ENCODE results near the gene ZSCAN5A.
"Not testable (repeated sequence)": the region's sequence is repeated elsewhere in the genome, so short reads cannot be mapped to it uniquely, and the experiment has no call there.

The ZSCAN5A gene

DNA sequence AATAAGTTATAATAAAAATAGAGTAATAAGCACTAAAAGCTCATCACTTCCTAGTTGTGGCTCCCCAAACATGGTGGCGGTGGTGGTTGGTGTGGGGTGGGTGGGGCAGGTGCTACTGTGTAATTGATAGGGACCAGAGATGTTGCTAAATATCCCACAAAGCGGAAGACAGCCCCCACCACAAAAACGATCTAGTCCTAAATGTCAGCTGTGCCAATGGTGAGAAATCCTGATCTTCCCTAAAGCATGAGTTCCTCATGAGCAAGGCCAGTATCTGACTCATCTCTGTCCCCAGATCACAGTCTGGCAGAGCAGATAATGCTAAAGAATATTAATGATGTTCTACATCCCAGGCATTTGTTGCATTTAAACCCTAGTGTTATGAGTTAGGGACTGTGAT lies 44.0 kb downstream of the ZSCAN5A start:
- peak; percentile 87 to 96 for DNase-seq

DNA sequence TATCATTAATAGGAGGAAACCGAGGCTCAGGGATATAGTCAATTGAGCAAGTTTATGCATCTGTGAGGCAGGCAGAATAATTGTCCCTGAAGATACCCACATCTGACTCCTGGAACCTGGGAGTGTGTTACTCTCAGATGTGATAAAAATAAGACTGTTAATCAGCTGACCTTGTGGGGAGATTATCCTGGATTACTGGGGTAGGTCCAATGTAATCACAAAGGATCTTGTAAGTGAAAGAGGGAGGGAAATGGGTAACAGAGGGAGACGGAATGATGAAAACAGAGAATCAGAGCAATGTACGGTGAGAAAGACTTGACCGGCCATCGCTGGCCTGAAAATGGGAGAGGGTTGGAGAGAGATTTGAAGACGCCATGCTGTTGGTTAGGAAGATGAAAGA lies 45.3 kb downstream of the ZSCAN5A start:
- DNase-seq, result no peak

DNA sequence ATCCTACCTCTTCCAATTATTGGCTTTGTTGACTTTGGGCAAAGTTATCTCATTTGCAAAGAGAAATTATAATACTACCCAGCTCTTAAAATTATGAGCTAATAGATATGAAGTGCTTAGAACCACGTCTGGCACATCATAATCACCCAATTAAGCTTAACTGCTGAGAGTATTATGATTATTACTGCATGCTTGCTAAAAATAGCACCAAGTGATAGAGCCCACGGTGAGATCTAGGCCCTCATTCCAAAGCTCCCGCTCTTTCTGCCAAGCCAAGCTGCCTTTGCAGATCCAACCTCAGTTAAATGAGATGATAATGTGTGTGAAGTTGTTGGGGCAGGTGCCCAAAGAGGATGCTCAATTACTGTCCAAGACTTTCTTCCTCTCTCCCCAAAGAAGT lies 48.6 kb downstream of the ZSCAN5A start:
- DNase-seq, result no peak

DNA sequence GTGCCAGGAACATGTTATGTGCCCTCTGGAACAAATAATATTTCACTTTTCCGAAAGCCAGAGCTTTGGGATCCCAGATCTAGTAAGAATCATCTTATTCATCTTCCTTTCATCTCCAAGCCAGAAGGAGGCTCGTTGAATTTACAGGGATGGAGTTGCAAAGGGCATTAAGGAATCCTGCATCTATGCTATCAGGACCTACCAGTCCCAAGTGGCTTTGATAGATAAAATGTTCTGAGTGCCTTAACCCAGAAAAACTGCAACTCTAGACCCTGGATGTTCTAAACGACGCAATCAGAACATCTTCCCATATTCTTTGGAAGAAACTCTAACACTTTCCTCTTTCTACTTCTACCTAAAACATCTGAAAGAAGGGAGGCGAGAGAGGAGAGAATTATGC lies 51.3 kb downstream of the ZSCAN5A start:
- DNase-seq, result no peak

DNA sequence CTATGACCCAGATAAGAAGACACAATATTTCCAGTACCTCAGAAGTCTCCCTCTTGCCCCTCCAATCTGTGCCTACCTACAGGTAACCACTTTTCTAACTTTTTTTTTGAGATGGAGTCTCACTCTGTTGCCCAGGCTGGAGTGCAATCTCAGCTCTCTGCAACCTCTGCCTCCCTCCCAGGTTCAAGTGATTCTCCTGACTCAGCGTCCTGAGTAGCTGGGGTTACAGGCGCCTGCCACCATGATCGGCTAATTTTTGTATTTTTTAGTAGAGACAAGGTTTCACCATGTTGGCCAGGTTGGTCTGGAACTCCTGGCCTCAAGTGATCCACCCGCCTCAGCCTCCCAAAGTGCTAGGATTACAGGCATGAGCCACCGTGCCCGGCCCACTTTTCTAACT lies 52.7 kb downstream of the ZSCAN5A start:
- DNase-seq, result not testable (repeated sequence)

DNA sequence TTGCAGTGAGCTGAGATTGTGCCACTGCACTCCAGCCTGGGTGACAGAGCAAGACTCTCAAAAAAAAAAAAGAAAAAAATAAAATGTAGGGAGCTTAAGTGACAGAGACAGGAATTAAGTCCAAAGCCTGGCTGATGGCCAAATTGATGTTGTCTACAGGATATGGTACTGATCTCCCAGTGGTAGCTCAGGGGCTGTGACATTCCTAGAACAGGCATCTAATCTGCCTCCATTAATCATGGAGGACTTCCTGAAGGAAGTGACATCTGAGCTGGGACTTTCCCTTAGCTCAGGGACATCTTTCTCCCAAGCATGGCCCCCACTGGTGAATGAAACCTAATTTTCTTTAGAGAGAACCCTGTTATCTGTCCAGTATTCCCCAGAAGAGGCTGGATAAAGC lies 53.5 kb downstream of the ZSCAN5A start:
- DNase-seq, result peak in 1 of 2 donors; percentile 5

DNA sequence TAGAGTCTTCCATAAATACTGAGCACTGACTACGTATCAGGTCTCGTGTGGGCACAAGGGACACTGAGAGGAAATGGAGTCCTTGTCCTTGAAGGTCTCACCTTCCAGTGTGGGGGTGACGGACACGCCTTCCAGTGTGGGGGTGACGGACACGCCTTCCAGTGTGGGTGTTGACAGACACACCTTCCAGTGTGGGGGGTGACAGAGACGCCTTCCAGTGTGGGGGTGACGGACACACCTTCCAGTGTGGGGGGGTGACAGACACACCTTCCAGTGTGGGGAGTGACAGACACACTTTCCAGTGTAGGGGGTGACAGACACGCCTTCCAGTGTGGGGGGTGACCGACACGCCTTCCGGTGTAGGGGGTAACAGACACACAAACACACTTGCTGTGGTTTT lies 56.4 kb downstream of the ZSCAN5A start:
- no peak for DNase-seq

DNA sequence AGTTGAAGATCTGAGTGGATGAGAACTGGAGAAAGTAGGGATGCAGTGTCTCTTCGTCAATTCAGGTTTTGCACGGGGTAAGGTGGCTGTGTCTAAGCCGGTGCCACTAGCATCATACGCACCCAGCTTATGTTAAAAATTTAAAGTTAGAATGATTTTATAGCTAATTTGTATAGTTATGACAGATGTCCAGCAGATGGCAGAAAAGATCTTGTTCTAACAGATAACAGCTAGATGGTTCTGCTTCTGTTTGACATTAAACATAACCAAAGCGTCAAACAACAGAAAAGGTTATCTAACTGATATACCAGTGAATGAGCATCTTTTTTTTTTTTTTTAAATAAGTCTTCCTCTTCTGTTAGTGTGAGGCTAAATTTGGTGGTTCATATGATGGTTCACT lies 60.9 kb downstream of the ZSCAN5A start:
- peak; percentile 58 to 84 for DNase-seq

DNA sequence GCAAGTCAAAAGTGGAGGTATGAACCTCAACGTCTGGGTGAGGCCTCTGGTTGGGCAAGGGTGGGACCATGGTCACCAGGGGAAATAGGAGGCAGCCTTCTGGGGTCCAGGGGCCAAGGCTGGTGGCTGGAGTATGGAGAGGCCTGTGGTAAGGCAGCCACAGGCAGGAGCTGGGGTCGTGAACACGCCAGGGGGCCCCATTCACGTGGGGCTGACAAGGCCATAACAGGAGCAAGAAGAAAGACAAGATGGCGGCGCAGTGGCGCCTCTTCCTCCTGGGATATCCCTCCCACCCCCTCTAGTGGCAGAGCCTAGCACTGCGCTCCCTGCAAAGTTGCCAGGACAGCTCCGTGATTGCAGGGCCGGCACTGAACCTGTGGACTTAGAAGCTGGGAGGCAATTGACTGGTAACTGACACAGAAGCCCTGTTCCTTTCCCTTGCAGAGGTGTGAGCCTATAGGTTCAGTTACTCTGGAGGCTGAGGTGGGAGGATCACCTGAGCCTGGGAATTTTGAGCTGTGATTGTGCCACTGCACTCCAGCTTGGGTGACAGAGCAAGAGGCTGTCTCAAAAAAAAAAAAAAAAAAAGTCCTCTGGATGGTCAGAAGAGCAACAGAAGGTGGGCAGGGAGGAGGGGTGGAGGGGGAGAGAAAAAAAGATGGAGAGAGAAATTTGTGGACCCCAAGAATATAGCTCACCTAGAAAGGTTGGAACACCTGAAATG lies 61.8 kb downstream of the ZSCAN5A start:
- peak; percentile 49 to 92 for DNase-seq

DNA sequence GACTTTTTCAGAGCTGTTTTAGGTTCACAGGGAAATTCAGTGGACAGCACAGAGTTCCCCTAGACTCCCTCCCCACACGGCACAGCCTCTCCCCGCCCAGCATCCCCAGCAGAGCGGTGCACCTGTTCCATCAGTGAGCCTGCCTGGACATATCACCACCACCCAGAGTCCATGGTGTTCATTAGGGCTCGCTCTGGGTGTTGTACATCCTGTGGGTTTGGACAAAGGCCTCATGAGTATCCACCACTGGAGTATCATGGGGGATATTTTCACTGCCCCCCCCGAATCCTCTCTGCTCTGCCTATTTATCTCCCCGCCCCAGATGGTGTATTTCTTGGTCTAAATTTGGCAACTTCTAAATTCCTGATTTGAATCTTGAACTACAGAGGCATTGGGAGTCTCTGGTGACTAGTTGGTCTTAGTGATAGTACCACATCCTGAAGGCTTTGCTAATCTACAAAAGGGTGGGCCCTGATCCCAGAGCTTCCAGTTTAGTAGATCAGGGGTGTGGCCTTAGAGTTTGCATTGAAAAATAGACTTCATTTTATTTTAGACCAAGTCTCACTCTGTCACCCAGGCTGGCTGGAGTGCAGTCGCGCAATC lies 65.8 kb downstream of the ZSCAN5A start:
- DNase-seq, result not testable (repeated sequence)

DNA sequence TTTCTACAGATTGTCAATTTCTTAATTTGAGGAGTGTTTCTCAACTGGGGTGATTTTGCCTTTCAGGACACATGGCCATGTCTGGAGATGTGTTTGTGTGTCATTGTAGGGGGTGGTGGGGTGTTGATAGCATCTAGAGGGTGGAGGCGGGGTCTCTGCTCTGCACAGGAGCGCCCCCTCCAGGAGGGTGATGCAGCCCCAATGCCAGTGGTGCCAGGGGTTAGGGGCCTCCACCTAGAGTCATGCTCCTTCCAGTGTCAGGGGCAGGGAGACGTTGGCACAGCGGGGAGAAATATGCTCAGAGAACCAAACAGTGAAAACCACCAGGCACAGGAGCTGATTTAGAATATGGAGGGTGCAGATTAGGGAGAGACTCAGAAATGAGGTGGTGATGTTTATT lies 68.9 kb downstream of the ZSCAN5A start:
- DNase-seq, result not testable (repeated sequence)

DNA sequence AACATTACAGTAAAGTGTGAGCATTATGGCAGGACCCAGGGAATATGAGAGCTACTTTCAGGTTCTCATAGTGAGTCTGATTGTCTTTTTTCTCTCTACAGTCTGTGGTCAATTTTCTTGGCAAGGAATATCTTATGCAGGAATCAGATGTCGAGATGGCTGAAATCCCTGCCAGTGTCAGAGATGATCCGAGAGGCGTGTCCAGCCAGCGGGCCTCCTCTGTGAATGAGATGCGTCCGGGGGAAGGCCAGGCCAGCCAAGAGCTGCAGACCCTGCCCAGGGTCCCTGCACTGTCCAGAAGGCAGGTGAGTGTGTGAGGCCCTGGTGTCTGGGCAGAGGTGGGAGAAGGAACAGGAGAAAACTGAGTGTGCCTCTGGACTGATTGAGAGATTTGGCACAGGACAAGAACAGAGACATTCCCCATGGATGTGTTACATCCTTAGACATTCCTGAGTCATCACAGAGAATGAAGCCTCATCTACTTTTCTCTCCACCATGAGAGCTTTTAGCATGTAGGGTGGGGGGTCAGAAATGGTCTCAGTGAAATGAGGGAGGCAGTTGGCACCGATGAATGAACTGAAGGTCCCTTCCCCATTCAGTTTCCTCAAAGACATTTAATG lies 69.4 kb downstream of the ZSCAN5A start:
- DNase-seq, result no peak

DNA sequence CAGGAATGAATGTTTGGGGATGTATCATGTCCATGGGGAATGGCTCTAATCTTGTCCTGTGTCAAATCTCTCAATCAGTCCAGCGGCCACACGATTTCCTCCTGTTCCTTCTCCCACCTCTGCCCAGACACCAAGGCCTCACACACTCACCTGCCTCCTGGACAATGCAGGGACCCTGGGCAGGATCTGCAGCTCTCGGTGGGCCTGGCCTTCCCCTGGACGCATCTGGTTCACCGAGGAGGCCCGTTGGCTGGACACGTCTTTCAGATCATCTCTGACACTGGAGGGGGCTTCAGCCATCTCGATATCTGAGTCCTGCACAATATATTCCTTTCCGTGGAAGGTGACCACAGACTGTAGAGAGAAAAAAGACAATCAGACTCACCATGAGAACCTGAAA lies 91.2 kb downstream of the ZSCAN5A start:
- no peak for DNase-seq

DNA sequence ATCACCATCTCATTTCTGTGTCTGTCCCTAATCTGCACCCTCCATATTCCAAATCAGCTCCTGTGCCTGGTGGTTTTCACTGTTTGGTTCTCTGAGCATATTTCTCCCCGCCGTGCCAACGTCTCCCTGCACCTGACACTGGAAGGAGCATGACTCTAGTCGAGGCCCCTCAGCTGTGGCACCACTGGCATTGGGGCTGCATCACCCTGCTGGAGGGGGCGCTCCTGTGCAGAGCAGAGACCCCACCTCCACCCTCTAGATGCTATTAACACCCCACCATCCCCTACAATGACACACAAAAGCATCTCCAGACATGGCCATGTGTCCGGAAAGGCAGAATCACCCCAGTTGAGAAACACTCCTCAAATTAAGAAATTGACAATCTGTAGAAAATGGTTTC lies 91.7 kb downstream of the ZSCAN5A start:
- no peak for DNase-seq

DNA sequence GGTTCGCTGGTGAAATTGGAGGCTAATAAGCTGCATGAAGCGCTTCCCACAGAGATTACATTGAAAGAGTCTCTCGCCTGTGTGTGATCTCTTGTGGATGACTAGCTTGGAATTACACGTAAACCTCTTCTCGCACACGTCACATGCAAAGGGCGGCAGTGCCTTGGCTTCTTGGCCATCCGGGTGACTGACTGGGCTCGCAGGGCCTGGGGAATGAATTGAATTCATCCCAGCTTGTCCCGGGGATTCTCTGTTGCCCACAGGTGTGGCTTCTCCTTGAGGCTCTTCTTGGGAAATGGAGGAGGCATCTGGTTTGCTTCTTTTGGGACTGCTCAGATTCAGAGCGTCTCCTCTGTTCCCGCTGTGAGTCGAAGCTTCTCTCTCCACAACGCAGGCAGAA lies 92.8 kb downstream of the ZSCAN5A start:
- DNase-seq, result no peak

DNA sequence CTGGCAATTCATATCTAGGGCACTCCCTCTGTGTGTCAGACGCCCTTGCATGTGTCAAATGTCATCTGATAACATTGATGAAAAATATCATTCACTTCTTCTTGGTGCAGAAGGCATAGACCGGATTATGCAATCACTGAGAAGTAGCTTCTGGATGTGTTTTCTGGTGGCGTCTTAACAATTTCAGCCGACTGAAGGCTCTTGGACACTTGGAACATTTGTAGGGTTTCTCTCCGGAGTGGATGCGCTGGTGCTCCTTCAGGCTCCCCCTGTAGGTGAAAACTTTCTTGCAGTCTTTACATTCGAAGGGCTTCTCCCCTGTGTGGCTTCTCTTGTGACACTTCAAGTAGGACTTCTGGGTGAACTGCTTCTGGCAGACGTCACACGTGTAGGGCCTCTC lies 93.2 kb downstream of the ZSCAN5A start:
- not testable (repeated sequence) for DNase-seq

DNA sequence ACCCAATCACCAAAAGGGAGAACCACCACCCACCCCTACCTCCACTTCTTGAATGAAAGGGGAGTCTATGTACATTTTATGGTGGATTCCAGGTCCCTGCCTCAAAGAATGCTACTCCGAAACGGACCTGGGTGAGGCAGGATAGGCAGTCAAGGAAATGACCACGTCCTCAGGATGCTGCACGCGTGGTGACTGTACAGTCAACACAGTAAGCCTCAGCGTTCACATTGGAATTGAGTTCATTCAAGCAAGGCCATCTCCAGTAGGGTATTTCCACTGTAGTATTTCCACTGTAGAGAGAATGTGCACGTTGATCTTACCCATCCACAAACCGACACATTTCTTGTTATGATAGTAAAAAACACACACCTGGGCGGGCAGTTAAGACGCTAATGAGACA lies 95.7 kb downstream of the ZSCAN5A start:
- no peak for DNase-seq

DNA sequence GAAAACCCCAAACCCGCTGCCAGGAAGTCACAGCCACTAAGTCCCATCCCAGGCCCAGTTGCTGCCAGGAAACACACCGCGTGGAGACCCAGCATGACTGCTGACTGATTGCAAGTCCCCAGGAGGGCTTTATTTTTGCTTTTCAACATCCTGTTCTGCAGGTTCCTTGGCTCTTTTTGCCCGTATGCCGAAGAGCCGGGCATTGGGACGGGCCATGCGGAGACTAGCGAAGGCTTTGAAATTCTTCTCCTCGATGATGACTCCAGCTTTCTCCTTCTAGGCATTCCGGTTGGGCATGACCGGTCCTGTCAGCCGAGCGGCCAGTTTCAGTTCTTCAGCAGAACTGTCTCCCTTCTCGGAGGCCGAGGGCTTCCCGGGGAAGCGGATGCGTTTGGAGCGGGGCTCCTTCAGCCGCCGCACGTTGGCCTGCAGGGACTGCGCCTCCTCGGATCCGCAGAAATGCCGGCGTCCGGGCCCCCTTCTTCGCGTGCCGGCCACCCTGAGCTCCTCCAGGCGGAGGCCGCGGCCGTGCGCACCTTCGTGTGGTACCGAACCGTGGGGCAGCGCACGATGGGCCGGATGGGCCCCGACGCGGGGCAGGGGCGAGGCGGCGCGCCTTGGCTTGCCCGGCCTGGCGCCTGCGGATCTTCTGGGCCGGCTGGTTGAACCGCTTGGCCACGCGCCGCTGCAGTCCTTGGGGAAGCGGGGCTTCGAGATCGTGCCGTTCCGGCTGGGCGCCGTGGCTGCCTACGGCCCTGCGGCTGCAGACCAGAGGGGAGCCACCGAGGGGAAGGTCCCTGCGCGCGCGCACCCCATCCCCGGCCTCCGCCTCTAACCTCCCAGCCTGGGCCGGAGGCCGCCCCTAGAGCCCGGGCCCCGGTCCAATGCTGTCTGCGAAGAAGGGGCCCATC lies 97.3 kb downstream of the ZSCAN5A start:
- peak in 1 of 2 donors; percentile 1 for DNase-seq

DNA sequence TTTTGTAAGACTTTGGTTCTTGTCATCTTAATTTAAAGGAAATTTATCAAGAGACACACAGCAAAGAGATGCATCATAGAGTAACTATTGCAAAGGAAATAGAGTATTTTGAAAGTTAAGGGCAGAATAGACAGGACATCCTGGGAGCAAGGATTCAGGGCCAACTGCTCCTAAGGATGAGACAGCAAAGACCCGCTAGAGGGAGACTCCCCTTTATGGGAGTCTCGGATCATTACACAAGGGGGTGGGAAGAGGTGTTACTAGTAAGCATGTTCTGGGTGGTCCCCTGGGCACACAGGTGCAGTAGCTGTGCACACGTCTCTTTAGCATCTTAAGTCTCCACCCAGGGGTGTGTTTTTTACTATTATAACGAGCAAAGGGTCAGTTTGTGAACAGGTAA lies 102.9 kb downstream of the ZSCAN5A start:
- no peak for DNase-seq

DNA sequence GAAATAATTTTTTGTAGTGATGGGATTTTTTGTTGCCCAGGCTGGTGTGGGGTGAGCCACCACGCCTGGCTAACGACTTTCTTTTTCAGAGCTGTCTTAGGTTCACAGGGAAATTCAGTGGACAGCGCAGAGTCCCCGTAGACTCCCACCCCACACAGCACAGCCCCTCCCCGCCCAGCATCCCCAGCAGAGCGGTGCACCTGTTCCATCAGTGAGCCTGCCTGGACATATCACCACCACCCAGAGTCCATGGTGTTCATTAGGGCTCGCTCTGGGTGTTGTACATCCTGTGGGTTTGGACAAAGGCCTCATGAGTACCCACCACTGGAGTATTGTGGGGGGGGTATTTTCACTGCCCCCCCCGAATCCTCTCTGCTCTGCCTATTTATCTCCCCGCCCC lies 104.6 kb downstream of the ZSCAN5A start:
- not testable (repeated sequence) for DNase-seq

DNA sequence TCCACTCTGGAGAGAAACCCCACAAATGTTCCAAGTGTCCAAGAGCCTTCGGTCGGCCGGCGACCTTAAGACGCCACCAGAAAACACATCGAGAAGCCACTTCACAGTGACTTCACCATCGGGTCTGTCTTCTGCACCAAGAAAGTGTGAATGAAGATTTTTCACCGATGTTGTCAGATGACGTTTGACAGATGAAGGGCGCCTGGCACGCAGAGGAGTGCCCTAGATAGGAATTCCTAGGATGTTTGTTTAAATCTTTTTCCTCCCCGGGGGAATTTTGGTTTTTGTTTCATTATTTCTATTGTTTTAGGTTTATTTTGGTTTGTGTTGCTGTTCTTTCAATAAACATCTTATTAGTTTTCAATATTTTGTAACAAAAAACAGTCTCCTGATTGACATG lies 105.5 kb downstream of the ZSCAN5A start:
- no peak for DNase-seq

DNA sequence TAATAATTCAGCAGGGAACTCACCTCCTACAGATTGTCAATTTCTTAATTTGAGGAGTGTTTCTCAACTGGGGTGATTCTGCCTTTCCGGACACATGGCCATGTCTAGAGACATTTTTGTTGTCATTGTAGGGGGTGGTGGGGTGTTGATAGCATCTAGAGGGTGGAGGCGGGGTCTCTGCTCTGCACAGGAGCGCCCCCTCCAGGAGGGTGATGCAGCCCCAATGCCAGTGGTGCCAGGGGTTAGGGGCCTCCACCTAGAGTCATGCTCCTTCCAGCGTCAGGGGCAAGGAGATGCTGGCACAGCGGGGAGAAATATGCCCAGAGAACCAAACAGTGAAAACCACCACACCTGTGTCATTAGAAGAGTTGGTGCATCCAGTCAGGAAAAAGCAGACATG lies 107.1 kb downstream of the ZSCAN5A start:
- DNase-seq, result not testable (repeated sequence)

DNA sequence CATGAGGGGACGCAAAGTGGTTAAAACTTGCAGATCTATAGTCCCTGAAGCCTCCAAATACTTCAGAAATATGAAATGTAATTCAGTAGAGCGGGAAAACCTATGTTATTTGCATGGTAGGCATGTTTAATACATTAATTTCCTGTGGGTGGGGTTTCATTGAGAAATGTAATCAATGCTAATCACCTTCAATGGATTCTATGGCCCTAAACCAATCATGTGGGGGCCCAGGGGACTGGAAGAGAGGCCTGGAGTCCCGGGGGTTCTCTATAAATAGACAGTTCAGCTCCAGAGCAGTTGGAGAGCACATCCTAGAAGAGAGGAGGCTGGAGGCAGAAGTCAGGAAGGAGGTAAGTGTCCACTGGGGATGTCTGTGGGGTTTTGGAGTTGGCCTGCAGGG lies 112.7 kb downstream of the ZSCAN5A start, which contains the start of gene ZSCAN5C:
Gene ZSCAN5C (plus strand): TSS at position 301 of the 400 bp plus-strand sequence. CDS start 3,641 bp downstream, outside the sequence.
- no peak for DNase-seq
